Anterior cingulate cortex (tissue), 58 donors: Measurements from ENCODE around the gene PPP2R5E.

ENCODE experiments used
- DNase-seq, 58 donors: peaks; one replicate each; lab custom pipeline; 2025; lab: John Stamatoyannopoulos, UW

PPP2R5E gene

GRCh38 chr14:63474844-63475243, 68.3 kb downstream of the PPP2R5E start:
- DNase-seq, result no peak

GRCh38 chr14:63474111-63474510, 69.1 kb downstream of the PPP2R5E start:
- DNase-seq, result no peak

GRCh38 chr14:63472986-63473788, 70.0 kb downstream of the PPP2R5E start:
- no peak for DNase-seq

- no peak for DNase-seq
Measured at GRCh38 chr14:63470962-63471793, 72.0 kb downstream of the PPP2R5E start.

GRCh38 chr14:63468294-63468693, 74.9 kb downstream of the PPP2R5E start:
- DNase-seq, result no peak

- DNase-seq, result no peak
Measured at GRCh38 chr14:63467440-63468072, 75.6 kb downstream of the PPP2R5E start.

- DNase-seq, result no peak
Measured at GRCh38 chr14:63465347-63465746, 77.8 kb downstream of the PPP2R5E start.

GRCh38 chr14:63460680-63461369, 82.4 kb downstream of the PPP2R5E start:
- no peak for DNase-seq

GRCh38 chr14:63459738-63460137, 83.4 kb downstream of the PPP2R5E start:
- no peak for DNase-seq

- DNase-seq, result no peak
Measured at GRCh38 chr14:63457498-63457897, 85.7 kb downstream of the PPP2R5E start.

- DNase-seq, result peak in 6 of 58 donors; percentile 4 to 46 (median 10)
Measured at GRCh38 chr14:63454863-63455622, 88.1 kb downstream of the PPP2R5E start.

GRCh38 chr14:63454436-63454835, 88.7 kb downstream of the PPP2R5E start:
- DNase-seq, result no peak

- DNase-seq, result no peak
Measured at GRCh38 chr14:63453443-63453936, 89.7 kb downstream of the PPP2R5E start.

GRCh38 chr14:63452796-63453195, 90.4 kb downstream of the PPP2R5E start:
- no peak for DNase-seq

GRCh38 chr14:63448841-63449240, 94.3 kb downstream of the PPP2R5E start:
- no peak for DNase-seq

- DNase-seq, result no peak
Measured at GRCh38 chr14:63444588-63444987, 98.6 kb downstream of the PPP2R5E start.

- no peak for DNase-seq
Measured at GRCh38 chr14:63443988-63444387, 99.2 kb downstream of the PPP2R5E start.

- DNase-seq, result no peak
Measured at GRCh38 chr14:63443361-63443760, 99.8 kb downstream of the PPP2R5E start.

GRCh38 chr14:63438065-63438757, 105.0 kb downstream of the PPP2R5E start:
- DNase-seq, result peak in 7 of 58 donors; percentile 6 to 55 (median 36)
